SU-DHL-6 (cell line): ENCODE results near the gene EVI5.

ENCODE experiments used
- CTCF ChIP-seq: fragments of 200-600 bp; sonication (generic); IDR thresholded peaks from one replicate; pipeline ENCODE4 v1.5.1; 2017; ENCODE audit warnings: antibody characterized with exemption, mild to moderate bottlenecking, low read length, moderate library complexity; ENCODE audit not compliant: insufficient read depth, poor library complexity, severe bottlenecking
- EZH2phosphoT487 ChIP-seq: fragments of 200-600 bp; sonication (generic), shearing (Covaris generic); conservative IDR thresholded peaks from 2 replicates; pipeline ENCODE4 v1.6.1; 2018; ENCODE audit warnings: mild to moderate bottlenecking, antibody characterized with exemption, low read length, moderate library complexity, mixed read lengths

DNA sequence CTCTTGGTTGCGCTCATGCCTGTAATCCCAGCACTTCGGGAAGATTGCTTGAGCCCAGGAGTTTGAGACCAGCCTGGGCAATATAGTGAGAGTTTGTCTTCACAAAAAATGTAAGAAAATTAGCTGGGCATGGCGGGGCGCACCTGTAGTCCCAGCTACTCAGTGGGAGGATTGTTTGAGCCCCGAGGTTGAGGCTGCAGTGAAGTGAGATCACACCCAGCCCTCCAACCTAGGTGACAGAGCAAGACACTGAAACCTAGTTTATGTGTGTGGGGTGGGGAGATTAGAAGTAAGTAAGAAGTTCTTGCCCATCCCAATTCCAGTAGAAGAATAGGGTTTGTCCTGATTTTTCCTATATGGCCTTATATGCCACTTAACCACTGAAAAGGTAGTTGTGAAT lies 48.9 kb upstream of the EVI5 start:
- TF ChIP-seq CTCF (no peak), EZH2phosphoT487 (no peak)
